GM18498 (cell line): Measurements from ENCODE around the gene TYSND1.
"Not testable (repeated sequence)": the region's sequence is repeated elsewhere in the genome, so short reads cannot be mapped to it uniquely, and the experiment has no call there.

ENCODE experiments used
- ATAC-seq: cut with Tn5 transposase; IDR thresholded peaks from one replicate; pipeline ENCODE4 v1.9.1; 2021; ENCODE audit warnings: mild to moderate bottlenecking, moderate library complexity; ENCODE audit not compliant: unreplicated experiment

Gene TYSND1

GRCh38 chr10:70146489-70147258, at the start of gene TYSND1:
Gene TYSND1 (minus strand): TSS chr10:70146700. CDS start chr10:70146586, 114 bp downstream.
- ATAC-seq = peak; percentile 91

GRCh38 chr10:70193391-70193844, 46.9 kb upstream of the TYSND1 start:
- ATAC-seq = no peak

- no peak for ATAC-seq
These were observed 45.9 kb upstream of the TYSND1 start for GRCh38 chr10:70192326-70192968.

- no peak for ATAC-seq
These were observed 45.4 kb upstream of the TYSND1 start for GRCh38 chr10:70191972-70192305.

GRCh38 chr10:70191161-70191971, 44.9 kb upstream of the TYSND1 start:
- ATAC-seq = no peak

- no peak for ATAC-seq
These were observed 44.1 kb upstream of the TYSND1 start for GRCh38 chr10:70190581-70190980.

GRCh38 chr10:70190102-70190501, 43.6 kb upstream of the TYSND1 start:
- no peak for ATAC-seq

- ATAC-seq = no peak
These were observed 42.3 kb upstream of the TYSND1 start for GRCh38 chr10:70188768-70189167.

GRCh38 chr10:70186571-70186970, 40.1 kb upstream of the TYSND1 start:
- no peak for ATAC-seq

- ATAC-seq = no peak
These were observed 39.6 kb upstream of the TYSND1 start for GRCh38 chr10:70186090-70186489.

GRCh38 chr10:70183304-70183703, 36.8 kb upstream of the TYSND1 start:
- ATAC-seq = no peak

- not testable (repeated sequence) for ATAC-seq
These were observed 32.7 kb upstream of the TYSND1 start for GRCh38 chr10:70179209-70179608.

- ATAC-seq = no peak
These were observed 31.7 kb upstream of the TYSND1 start for GRCh38 chr10:70178139-70178725.

- no peak for ATAC-seq
These were observed 29.9 kb upstream of the TYSND1 start for GRCh38 chr10:70176441-70176840.

- no peak for ATAC-seq
These were observed 29.0 kb upstream of the TYSND1 start for GRCh38 chr10:70175516-70175915.

GRCh38 chr10:70174058-70174741, 27.7 kb upstream of the TYSND1 start:
- no peak for ATAC-seq

- ATAC-seq = peak; percentile 22
These were observed 23.3 kb upstream of the TYSND1 start for GRCh38 chr10:70169649-70170364.

- ATAC-seq = no peak
These were observed 22.5 kb upstream of the TYSND1 start for GRCh38 chr10:70169011-70169410.

- no peak for ATAC-seq
These were observed 20.7 kb upstream of the TYSND1 start for GRCh38 chr10:70167246-70167645.

GRCh38 chr10:70166394-70166793, 19.9 kb upstream of the TYSND1 start:
- ATAC-seq = no peak
